Measurements from ENCODE around the gene PXN. TPM values are rescaled to one million over a fixed set of nuclear protein-coding genes. Genes with fewer than 3 reads are reported as not detected.

The PXN gene
- total and polyA plus RNA-seq, 2 of the 13 experiments (the other 11 are each of a cell fraction or from before 2014, with no cell fraction given), result 13.6 to 14.2 TPM

- TF ChIP-seq BORCS8-MEF2B (CRISPR knock-in tag; IDR thresholded peaks at IDR 0.05) (no peak), NFIB (CRISPR knock-in tag; IDR thresholded peaks at IDR 0.05; ENCODE audit: borderline replicate concordance) (no peak), ZNF597 (CRISPR knock-in tag; IDR thresholded peaks at IDR 0.05) (no peak), ZNF18 (CRISPR knock-in tag; IDR thresholded peaks at IDR 0.05; ENCODE audit: insufficient replicate concordance) (no peak), NFATC3 (CRISPR knock-in tag; IDR thresholded peaks at IDR 0.05) (peak; percentile 75; the same call in 1 of the 2 replicates), SUZ12 (IDR thresholded peaks at IDR 0.05; ENCODE audit: low read depth, low read length) (no peak), SKIL (CRISPR knock-in tag; IDR thresholded peaks at IDR 0.05; ENCODE audit: borderline replicate concordance) (peak; percentile 77), SP1 (IDR thresholded peaks at IDR 0.05) (no peak), SP1 (CRISPR knock-in tag; IDR thresholded peaks at IDR 0.05) (peak; percentile 74), CREBL2 (CRISPR knock-in tag; IDR thresholded peaks at IDR 0.05; ENCODE audit: borderline replicate concordance) (0 out of 2 replicates have a peak, but pooled peaks have one; percentile 58), ZNF781 (CRISPR knock-in tag; IDR thresholded peaks at IDR 0.05; ENCODE audit: borderline replicate concordance, not compliant biosample characterization) (peak; percentile 28), ZNF160 (CRISPR knock-in tag; IDR thresholded peaks at IDR 0.05) (no peak; the same call in none of the 2 replicates), ATAD3A (CRISPR knock-in tag; IDR thresholded peaks at IDR 0.05) (peak; percentile 80; the same call in 1 of the 2 replicates), GTF2F1 (IDR thresholded peaks at IDR 0.05; ENCODE audit: low read length) (no peak), ZNF773 (CRISPR knock-in tag; IDR thresholded peaks at IDR 0.05; ENCODE audit: borderline replicate concordance) (no peak), NFRKB (IDR thresholded peaks at IDR 0.05) (no peak), FOXA3 (CRISPR knock-in tag; IDR thresholded peaks at IDR 0.05) (peak; percentile 48; the same call in 1 of the 2 replicates), PAX8 (CRISPR knock-in tag; IDR thresholded peaks at IDR 0.05; ENCODE audit: borderline replicate concordance) (no peak), PPARG (CRISPR knock-in tag; conservative IDR thresholded peaks at IDR 0.05) (peak; percentile 75), MAFG (CRISPR knock-in tag; IDR thresholded peaks at IDR 0.05) (no peak)
These were observed 37.0 kb downstream of the PXN start (continued) for GRCh38 chr12:120228291-120229070.

Data from HepG2 (cell line).